GM23338 (cell line): ENCODE data around the gene NR1I2. TPM values are rescaled to one million over a fixed set of nuclear protein-coding genes. Genes with fewer than 3 reads are reported as not detected.

Experiments
- ATAC-seq: fragments of 200-7000 bp; cut with Tn5 transposase; 3 replicates; pipeline ENCODE4 v1.9.1; 2020
- DNase-seq: peaks from one replicate; pipeline ENCODE4 v3.0.0-alpha.2; 2015; ENCODE audit warnings: low spot score
- H2AFZ ChIP-seq: fragments of 200-600 bp; sonication (generic); 2 replicates; pipeline ENCODE4 v1.8.0; 2016; ENCODE audit warnings: antibody characterized with exemption, mild to moderate bottlenecking, moderate library complexity
- H3F3A ChIP-seq: fragments of 200-600 bp; sonication (generic); replicated peaks from 2 replicates; pipeline ENCODE4 v1.8.0; 2017; ENCODE audit warnings: antibody characterized with exemption, mixed run types, low read depth
- H3K27ac ChIP-seq: fragments of 200-600 bp; sonication (generic); 2 replicates; pipeline ENCODE4 v1.6.1; 2016; ENCODE audit warnings: low read depth
- H3K27me3 ChIP-seq: fragments of 200-600 bp; sonication (generic); 2 replicates; pipeline ENCODE4 v1.8.0; 2016; ENCODE audit warnings: mild to moderate bottlenecking, mixed run types, moderate library complexity; ENCODE audit not compliant: insufficient read depth
- H3K36me3 ChIP-seq: fragments of 200-600 bp; sonication (generic); 2 replicates; pipeline ENCODE4 v1.8.0; 2016; ENCODE audit warnings: mild to moderate bottlenecking; ENCODE audit not compliant: insufficient read depth
- H3K4me1 ChIP-seq: fragments of 200-600 bp; sonication (generic); 2 replicates; pipeline ENCODE4 v1.8.0; 2016; ENCODE audit warnings: mild to moderate bottlenecking, moderate library complexity; ENCODE audit not compliant: insufficient read depth
- H3K4me2 ChIP-seq: fragments of 200-600 bp; sonication (generic); 2 replicates; pipeline ENCODE4 v1.7.1; 2017; ENCODE audit warnings: mixed run types
- H3K4me3 ChIP-seq: fragments of 200-600 bp; sonication (generic); 2 replicates; pipeline ENCODE4 v1.6.1; 2016; ENCODE audit warnings: mixed run types
- H3K79me2 ChIP-seq: fragments of 200-600 bp; sonication (generic); replicated peaks from 2 replicates; pipeline ENCODE4 v1.8.0; 2017; ENCODE audit warnings: mild to moderate bottlenecking; ENCODE audit not compliant: insufficient read depth
- H3K9me2 ChIP-seq: fragments of 200-600 bp; sonication (generic); 2 replicates; pipeline ENCODE4 v1.8.0; 2017; ENCODE audit not compliant: insufficient read depth
- H4K20me1 ChIP-seq: fragments of 200-600 bp; sonication (generic); replicated peaks from 2 replicates; pipeline ENCODE4 v1.8.0; 2017; ENCODE audit warnings: mild to moderate bottlenecking; ENCODE audit not compliant: insufficient read depth
- H3K27ac Mint-ChIP-seq: 2 replicates; pipeline ENCODE4 v1.8.0; 2020; ENCODE audit warnings: inconsistent platforms, mild to moderate bottlenecking, moderate library complexity, mixed read lengths
- H3K27me3 Mint-ChIP-seq: 3 replicates; pipeline ENCODE4 v1.8.0; 2022; ENCODE audit warnings: low read depth, mild to moderate bottlenecking, moderate library complexity, mixed read lengths, inconsistent platforms; ENCODE audit not compliant: insufficient read depth, poor library complexity
- H3K36me3 Mint-ChIP-seq: 3 replicates; pipeline ENCODE4 v1.8.0; 2021; ENCODE audit warnings: low read depth, mild to moderate bottlenecking, inconsistent platforms, moderate library complexity, mixed read lengths
- H3K4me1 Mint-ChIP-seq: 3 replicates; pipeline ENCODE4 v1.8.0; 2020; ENCODE audit warnings: mild to moderate bottlenecking, inconsistent platforms, mixed read lengths
- H3K4me3 Mint-ChIP-seq: 3 replicates; pipeline ENCODE4 v1.8.0; 2021; ENCODE audit warnings: moderate library complexity, mild to moderate bottlenecking, inconsistent platforms, mixed read lengths
- H3K9me3 Mint-ChIP-seq: 3 replicates; pipeline ENCODE4 v1.8.0; 2020; ENCODE audit warnings: moderate library complexity, mild to moderate bottlenecking, inconsistent platforms, mixed read lengths
- EZH2 ChIP-seq: fragments of 200-600 bp; sonication (generic); IDR thresholded peaks from one replicate; pipeline ENCODE4 v1.8.0; 2017; ENCODE audit warnings: antibody characterized with exemption, mild to moderate bottlenecking, low read depth; ENCODE audit not compliant: unreplicated experiment
- EZH2phosphoT487 ChIP-seq: fragments of 200-600 bp; sonication (generic); IDR thresholded peaks from one replicate; pipeline ENCODE4 v1.8.1; 2018; ENCODE audit warnings: antibody characterized with exemption; ENCODE audit not compliant: unreplicated experiment
- JUNB ChIP-seq: IDR thresholded peaks from one replicate; pipeline ENCODE4 v1.6.1; 2016; ENCODE audit warnings: antibody characterized with exemption; ENCODE audit not compliant: unreplicated experiment
- POLR2AphosphoS5 ChIP-seq: IDR thresholded peaks from 2 replicates; pipeline ENCODE4 v1.6.1; 2016; ENCODE audit warnings: antibody characterized with exemption, low read depth
- REST ChIP-seq: IDR thresholded peaks from one replicate; pipeline ENCODE4 v1.6.1; 2018; ENCODE audit warnings: antibody characterized with exemption; ENCODE audit not compliant: unreplicated experiment
- STAT1 ChIP-seq: IDR thresholded peaks from one replicate; pipeline ENCODE4 v1.6.1; 2016; ENCODE audit warnings: antibody characterized with exemption; ENCODE audit not compliant: unreplicated experiment
- ZNF114 ChIP-seq: fragments of 250-450 bp; sonication (Bioruptor Pico); IDR thresholded peaks from 2 replicates; pipeline ENCODE4 v1.5.0; 2020; ENCODE audit warnings: mild to moderate bottlenecking, moderate library complexity
- ZNF331 ChIP-seq: fragments of 250-450 bp; sonication (Bioruptor Pico); IDR thresholded peaks from 2 replicates; pipeline ENCODE4 v1.5.0; 2020; ENCODE audit warnings: low read depth, mild to moderate bottlenecking, moderate library complexity
- polyA plus RNA-seq: library from polyadenylated mRNA; unstranded; fragments of >200 nt; fragmentation: Nextera tagmentation; extraction: Ambion mirVana; gene quantifications from 2 replicates; pipeline ENCODE4 v1.2.1, GENCODE V29; 2016
- total RNA-seq: library from RNA; depleted of rRNA; stranded (reverse); fragments of >200 nt; shearing (Covaris generic); gene quantifications from 2 replicates; pipeline ENCODE4 v1.2.3, GENCODE V29; 2014
- TF ChIP-seq, protein P1 (sequence below): IDR thresholded peaks from 2 replicates; pipeline ENCODE4 v1.6.1; 2016; ENCODE audit warnings: antibody characterized with exemption
- TF ChIP-seq, protein P2 (sequence below), 2 experiments: fragments of 200-600 bp in 1 of 2; sonication (generic) in 1 of 2; conservative IDR thresholded peaks; 2 replicates each; pipeline versions ENCODE4 v1.5.1 to v1.6.1; 2016 to 2017; ENCODE audit warnings: antibody characterized with exemption in 2 of 2, low read depth in 2 of 2, mild to moderate bottlenecking in 2 of 2, moderate library complexity in 1 of 2

NR1I2 gene
- total and polyA plus RNA-seq, 2 experiments from 2014 or later, result 0.89 to 4.4 TPM

DNA sequence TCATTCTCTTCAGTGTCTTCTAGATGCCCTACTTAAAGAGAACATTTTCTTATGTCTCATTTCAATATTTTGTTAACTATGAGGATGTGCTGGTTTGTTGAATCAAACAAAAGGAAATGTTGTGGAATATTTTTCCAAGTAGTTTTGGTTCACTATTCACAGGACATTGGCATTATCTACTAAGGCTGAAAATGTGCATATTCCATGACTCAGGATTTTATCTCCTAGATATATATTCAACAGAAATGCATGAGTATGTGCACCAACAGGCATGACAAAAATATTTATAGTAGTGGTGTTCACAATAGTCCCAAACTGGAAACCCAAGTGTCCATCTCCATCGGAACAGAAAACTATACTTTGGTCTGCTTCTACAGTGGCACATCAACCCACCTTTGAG lies 16.7 kb upstream of the NR1I2 start:
- no peak for TF ChIP-seq ZNF331 (CRISPR knock-in tag)
- no peak for TF ChIP-seq EZH2
- no peak for TF ChIP-seq POLR2AphosphoS5
- TF ChIP-seq JUNB, result no peak
- no peak for TF ChIP-seq REST
- Histone ChIP-seq H3K27ac (no peak overlapping the region), H4K20me1 (no peaks in the 10 kb centered on the region), H3K79me2 (no peaks in the 10 kb centered on the region), H3F3A (no peaks in the 10 kb centered on the region), H3K4me3 (no peak overlapping the region), H3K36me3 (no peaks in the 10 kb centered on the region), H3K4me2 (no peak overlapping the region), H3K4me1 (no peaks in the 10 kb centered on the region), H3K27me3 (no peaks in the 10 kb centered on the region), H2AFZ (no peak overlapping the region), H3K9me2 (peaks cover 3% of the 10 kb centered on the region; the same call in 1 of the 2 replicates)
- H3K9me3 Mint-ChIP-seq, result peaks cover 3% of the 10 kb centered on the region; the same call in 1 of the 3 replicates
- no peak for ATAC-seq
- H3K4me1 Mint-ChIP-seq, result no peaks in the 10 kb centered on the region
- no peak overlapping the region for H3K27ac Mint-ChIP-seq
- H3K36me3 Mint-ChIP-seq, result 0 out of 3 replicates have a peak, but pooled peaks cover 3% of the 10 kb centered on the region
- H3K4me3 Mint-ChIP-seq, result no peak overlapping the region
- DNase-seq, result no peak
- no peaks in the 10 kb centered on the region for H3K27me3 Mint-ChIP-seq

GRCh38 chr3:119767936-119768601 lies 13.8 kb upstream of the NR1I2 start:
- no peak overlapping the region for H3K4me3 Mint-ChIP-seq
- H3K27me3 Mint-ChIP-seq, result no peaks in the 10 kb centered on the region
- Histone ChIP-seq H4K20me1 (no peaks in the 10 kb centered on the region), H3K36me3 (no peaks in the 10 kb centered on the region), H3K9me2 (peaks cover 3% of the 10 kb centered on the region; the same call in 1 of the 2 replicates), H2AFZ (no peak overlapping the region), H3K4me1 (no peaks in the 10 kb centered on the region), H3K4me3 (no peak overlapping the region), H3K79me2 (no peaks in the 10 kb centered on the region), H3K27me3 (no peaks in the 10 kb centered on the region), H3K4me2 (no peak overlapping the region), H3K27ac (no peak overlapping the region), H3F3A (no peaks in the 10 kb centered on the region)
- no peak for DNase-seq
- ATAC-seq, result no peak
- 0 out of 3 replicates have a peak, but pooled peaks cover 3% of the 10 kb centered on the region for H3K36me3 Mint-ChIP-seq
- H3K9me3 Mint-ChIP-seq, result peaks cover 3% of the 10 kb centered on the region; the same call in 1 of the 3 replicates
- no peaks in the 10 kb centered on the region for H3K4me1 Mint-ChIP-seq
- no peak overlapping the region for H3K27ac Mint-ChIP-seq
- TF ChIP-seq EZH2phosphoT487, result no peak
- TF ChIP-seq POLR2AphosphoS5, result no peak
- TF ChIP-seq ZNF331 (CRISPR knock-in tag), result no peak
- TF ChIP-seq STAT1, result no peak
- TF ChIP-seq ZNF114 (CRISPR knock-in tag), result no peak
- TF ChIP-seq, protein P1, sequence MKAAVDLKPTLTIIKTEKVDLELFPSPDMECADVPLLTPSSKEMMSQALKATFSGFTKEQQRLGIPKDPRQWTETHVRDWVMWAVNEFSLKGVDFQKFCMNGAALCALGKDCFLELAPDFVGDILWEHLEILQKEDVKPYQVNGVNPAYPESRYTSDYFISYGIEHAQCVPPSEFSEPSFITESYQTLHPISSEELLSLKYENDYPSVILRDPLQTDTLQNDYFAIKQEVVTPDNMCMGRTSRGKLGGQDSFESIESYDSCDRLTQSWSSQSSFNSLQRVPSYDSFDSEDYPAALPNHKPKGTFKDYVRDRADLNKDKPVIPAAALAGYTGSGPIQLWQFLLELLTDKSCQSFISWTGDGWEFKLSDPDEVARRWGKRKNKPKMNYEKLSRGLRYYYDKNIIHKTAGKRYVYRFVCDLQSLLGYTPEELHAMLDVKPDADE, result no peak
- no peak for TF ChIP-seq EZH2
- TF ChIP-seq, protein P2, sequence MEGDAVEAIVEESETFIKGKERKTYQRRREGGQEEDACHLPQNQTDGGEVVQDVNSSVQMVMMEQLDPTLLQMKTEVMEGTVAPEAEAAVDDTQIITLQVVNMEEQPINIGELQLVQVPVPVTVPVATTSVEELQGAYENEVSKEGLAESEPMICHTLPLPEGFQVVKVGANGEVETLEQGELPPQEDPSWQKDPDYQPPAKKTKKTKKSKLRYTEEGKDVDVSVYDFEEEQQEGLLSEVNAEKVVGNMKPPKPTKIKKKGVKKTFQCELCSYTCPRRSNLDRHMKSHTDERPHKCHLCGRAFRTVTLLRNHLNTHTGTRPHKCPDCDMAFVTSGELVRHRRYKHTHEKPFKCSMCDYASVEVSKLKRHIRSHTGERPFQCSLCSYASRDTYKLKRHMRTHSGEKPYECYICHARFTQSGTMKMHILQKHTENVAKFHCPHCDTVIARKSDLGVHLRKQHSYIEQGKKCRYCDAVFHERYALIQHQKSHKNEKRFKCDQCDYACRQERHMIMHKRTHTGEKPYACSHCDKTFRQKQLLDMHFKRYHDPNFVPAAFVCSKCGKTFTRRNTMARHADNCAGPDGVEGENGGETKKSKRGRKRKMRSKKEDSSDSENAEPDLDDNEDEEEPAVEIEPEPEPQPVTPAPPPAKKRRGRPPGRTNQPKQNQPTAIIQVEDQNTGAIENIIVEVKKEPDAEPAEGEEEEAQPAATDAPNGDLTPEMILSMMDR (conservative IDR thresholded peaks at IDR 0.05; ENCODE audit: low read depth in 2 of 2), result no peak
- no peak for TF ChIP-seq JUNB
